Panc1 (cell line): Measurements from ENCODE around the gene NUP210. TPM values are rescaled to one million over a fixed set of nuclear protein-coding genes. Genes with fewer than 3 reads are reported as not detected.

Experiments
- ATAC-seq: fragments of 200-7000 bp; cut with Tn5 transposase; 2 replicates; pipeline ENCODE4 v1.9.1; 2020; ENCODE audit warnings: mild to moderate bottlenecking, moderate library complexity
- BruUV-seq: library from RNA; stranded (reverse); fragments of 400-500 nt; replicated peaks from 2 replicates; lab custom pipeline; 2021; lab: Mats Ljungman, UMichigan
- CTCF ChIA-PET: fragments of 300-600 bp; sonication (Branson Sonifier 250); formaldehyde crosslinking; loops from one replicate; lab custom pipeline; 2022; ENCODE audit warnings: antibody characterized with exemption; lab: Charles Lee
- POLR2A ChIA-PET: fragments of 300-600 bp; sonication (Branson Sonifier 250); formaldehyde crosslinking; loops from one replicate; lab custom pipeline; 2022; ENCODE audit warnings: antibody characterized with exemption; lab: Charles Lee
- DNase-seq: peaks from one replicate; pipeline ENCODE4 v3.0.0-alpha.2; 2010; ENCODE audit warnings: low read depth, low spot score
- H3K27ac ChIP-seq: 2 replicates; pipeline ENCODE4 v1.5.1; 2011; ENCODE audit warnings: mild to moderate bottlenecking, low read length, inconsistent platforms
- H3K27me3 ChIP-seq: fragments of 200-500 bp; sonication (Bioruptor generic); 2 replicates; pipeline ENCODE4 v1.6.0; 2014; ENCODE audit warnings: low read length, inconsistent platforms; ENCODE audit not compliant: control insufficient read depth, insufficient read depth
- H3K36me3 ChIP-seq: fragments of 200-500 bp; sonication (Bioruptor generic); 2 replicates; pipeline ENCODE4 v1.5.1; 2014; ENCODE audit warnings: inconsistent platforms, mild to moderate bottlenecking, low read length, moderate library complexity; ENCODE audit not compliant: control insufficient read depth, insufficient read depth
- H3K4me1 ChIP-seq: 2 replicates; pipeline ENCODE4 v1.5.1; 2011; ENCODE audit warnings: inconsistent platforms, mild to moderate bottlenecking, low read length, moderate library complexity; ENCODE audit not compliant: control insufficient read depth, insufficient read depth
- H3K4me3 ChIP-seq, 2 experiments: 2 replicates each; pipeline ENCODE4 v1.5.1; 2011 to 2012; ENCODE audit warnings: low read depth in 2 of 2, low read length in 2 of 2, mild to moderate bottlenecking in 2 of 2, inconsistent platforms in 1 of 2, moderate library complexity in 1 of 2
- H3K9me3 ChIP-seq: fragments of 200-500 bp; sonication (Bioruptor generic); 2 replicates; pipeline ENCODE4 v1.5.1; 2014; ENCODE audit warnings: low read depth, mild to moderate bottlenecking, inconsistent platforms, low read length, moderate library complexity; ENCODE audit not compliant: control insufficient read depth, insufficient read depth
- CTCF ChIP-seq: fragments of 450-650 bp; IDR thresholded peaks from 2 replicates; pipeline ENCODE4 v1.5.1; 2017; ENCODE audit warnings: mild to moderate bottlenecking
- POLR2AphosphoS5 ChIP-seq: IDR thresholded peaks from 2 replicates; pipeline ENCODE4 v1.6.1; 2012; ENCODE audit warnings: mild to moderate bottlenecking, low read depth, low read length, moderate library complexity
- REST ChIP-seq, 2 experiments: IDR thresholded peaks; 2 replicates each; pipeline ENCODE4 v1.6.1; 2011 to 2012; ENCODE audit warnings: low read depth in 2 of 2, control low read depth in 1 of 2, low read length in 1 of 2, mild to moderate bottlenecking in 1 of 2, moderate library complexity in 1 of 2; ENCODE audit not compliant: insufficient read depth in 1 of 2
- SIN3A ChIP-seq: IDR thresholded peaks from 2 replicates; pipeline ENCODE4 v1.6.1; 2012; ENCODE audit warnings: low read depth, mild to moderate bottlenecking, low read length, moderate library complexity, borderline replicate concordance; ENCODE audit not compliant: insufficient read depth
- TCF7L2 ChIP-seq: IDR thresholded peaks from 2 replicates; pipeline ENCODE4 v1.6.1; 2011; ENCODE audit warnings: mild to moderate bottlenecking, low read depth, low read length, inconsistent platforms
- in situ Hi-C: cut with HindIII; loops from 2 replicates; pipeline ENCODE4 v1.10.0; 2016; ENCODE audit warnings: low sequenced_read_pairs, low pct_unique_long_range_greater_than_20kb
- intact Hi-C: fragments of 100-400 bp; cut with micrococcal nuclease; formaldehyde crosslinking; loops from one replicate; pipeline ENCODE4 v1.10.0; 2022; ENCODE audit not compliant: unreplicated experiment
- total RNA-seq: library from RNA; stranded (reverse); gene quantifications from one replicate; pipeline ENCODE4 v1.2.1, GENCODE V29; 2021; ENCODE audit not compliant: unreplicated experiment

Gene NUP210
- total RNA-seq, 1 experiment from 2014 or later, result 36.8 TPM

GRCh38 chr3:13463618-13464400 lies 43.7 kb upstream of the NUP210 start:
- DNase-seq, result no peak

GRCh38 chr3:13462822-13463221 lies 42.7 kb upstream of the NUP210 start:
- no peaks in the 10 kb centered on the region for H3K9me3 ChIP-seq
- no TSS peak for BruUV-seq
- no peak overlapping the region for H3K4me3 ChIP-seq
- H3K27me3 ChIP-seq, result no peaks in the 10 kb centered on the region
- TF ChIP-seq CTCF, result no peak
- TF ChIP-seq SIN3A, result no peak
- TF ChIP-seq POLR2AphosphoS5, result no peak
- no peak for TF ChIP-seq REST (IDR thresholded peaks at IDR 0.05; ENCODE audit: insufficient read depth in 1 of 2, low read depth in 2 of 2, low read length in 1 of 2)
- no peak for TF ChIP-seq TCF7L2
- POLR2A ChIA-PET, result no interaction called here
- CTCF ChIA-PET, result interaction anchor here (0.7 kb wide), 2 partner anchors 72 to 207 kb away, joined by 3 to 4 read pairs; no protein-coding TSS in a partner anchor
- DNase-seq, result no peak
- in situ Hi-C loops (no loop called here), intact Hi-C loops (no loop called here)
- no peaks in the 10 kb centered on the region for H3K36me3 ChIP-seq
- ATAC-seq, result no peak
- no peaks in the 10 kb centered on the region for H3K4me1 ChIP-seq
- H3K27ac ChIP-seq, result no peak overlapping the region

More at GRCh38 chr3:13463618-13464400, 43.7 kb upstream of the NUP210 start:
- TF ChIP-seq REST (IDR thresholded peaks at IDR 0.05; ENCODE audit: insufficient read depth in 1 of 2, low read depth in 2 of 2, low read length in 1 of 2) (no peak), SIN3A (no peak), POLR2AphosphoS5 (no peak), CTCF (no peak), TCF7L2 (no peak)
- intact Hi-C loops (no loop called here), in situ Hi-C loops (no loop called here)
- ChIA-PET POLR2A (no interaction called here), CTCF (interaction anchor here (0.6 kb wide), 1 partner anchor 379 kb away, joined by 3 read pairs; no protein-coding TSS in a partner anchor)
- Histone ChIP-seq H3K27me3 (no peaks in the 10 kb centered on the region), H3K4me1 (no peaks in the 10 kb centered on the region), H3K9me3 (no peaks in the 10 kb centered on the region), H3K36me3 (no peaks in the 10 kb centered on the region), H3K4me3 (no peak overlapping the region), H3K27ac (no peak overlapping the region)
- BruUV-seq, result no TSS peak
- ATAC-seq, result no peak
